ENCODE results near the gene ATL1.
A peak's percentile ranks its signal among the peaks of the same experiment; 100 is the strongest.

The ATL1 gene

DNA sequence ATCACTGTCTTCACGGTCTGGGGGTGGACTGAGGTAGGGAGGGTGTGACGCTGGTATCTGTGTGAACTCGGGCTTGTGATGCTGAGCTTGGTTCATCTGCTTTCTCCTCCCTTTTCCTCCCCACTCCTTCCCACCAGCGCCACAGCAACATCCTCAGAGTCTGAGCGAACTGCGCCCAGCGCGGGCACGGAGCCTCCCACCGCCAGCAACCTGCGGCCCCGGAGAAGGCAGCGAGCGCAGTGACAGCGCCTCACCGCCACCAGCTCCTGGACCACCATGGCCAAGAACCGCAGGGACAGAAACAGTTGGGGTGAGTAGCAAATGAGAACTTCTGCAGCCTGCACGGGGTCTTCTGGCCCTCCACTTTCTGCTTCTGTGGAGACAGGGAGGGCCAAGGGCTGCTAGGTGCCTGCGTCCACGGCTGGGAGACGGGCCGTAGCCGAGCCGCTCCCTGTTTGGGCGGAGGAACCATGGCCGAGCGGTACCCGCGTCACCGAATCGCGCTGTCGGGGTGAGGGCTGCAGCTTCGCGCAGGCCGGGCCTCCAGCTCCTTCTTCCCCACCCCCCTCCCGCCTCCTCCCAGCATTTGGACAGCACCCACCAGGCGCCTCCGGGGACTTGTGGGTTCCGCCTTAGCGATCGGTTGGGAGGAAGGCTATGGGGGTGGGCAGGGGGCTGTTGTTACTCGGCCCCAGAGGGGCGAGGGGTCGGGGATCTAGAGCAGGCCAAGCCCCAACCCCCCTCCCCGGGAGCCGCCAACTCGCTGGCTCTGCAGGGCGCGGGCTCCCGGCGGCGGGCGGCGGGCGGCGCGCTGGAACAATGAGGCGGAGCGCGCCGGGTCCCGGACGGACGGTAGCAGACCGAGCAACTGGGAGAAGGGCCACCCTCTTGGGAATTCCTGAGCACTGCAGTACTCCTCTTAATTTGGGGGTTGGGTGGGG lies at the start of gene ATL1:
Gene ATL1 (plus strand): TSS at position 156 of the 941 bp plus-strand sequence. CDS start 121 bp downstream, at position 277.
- H3K27me3 Mint-ChIP-seq (ENCODE audit: low read depth), result peaks cover 69% of the 10 kb centered on the region
- H3K36me3 Mint-ChIP-seq (ENCODE audit: low read depth), result no peaks in the 10 kb centered on the region
- no peaks in the 10 kb centered on the region for H3K9me3 Mint-ChIP-seq
- H3K4me3 Mint-ChIP-seq, result peak within 1 kb of the TSS; percentile 83
- H3K27ac Mint-ChIP-seq, result no peak within 1 kb of the TSS
- H3K4me1 Mint-ChIP-seq (ENCODE audit: low read depth), result peaks cover 9% of the 10 kb centered on the region

DNA sequence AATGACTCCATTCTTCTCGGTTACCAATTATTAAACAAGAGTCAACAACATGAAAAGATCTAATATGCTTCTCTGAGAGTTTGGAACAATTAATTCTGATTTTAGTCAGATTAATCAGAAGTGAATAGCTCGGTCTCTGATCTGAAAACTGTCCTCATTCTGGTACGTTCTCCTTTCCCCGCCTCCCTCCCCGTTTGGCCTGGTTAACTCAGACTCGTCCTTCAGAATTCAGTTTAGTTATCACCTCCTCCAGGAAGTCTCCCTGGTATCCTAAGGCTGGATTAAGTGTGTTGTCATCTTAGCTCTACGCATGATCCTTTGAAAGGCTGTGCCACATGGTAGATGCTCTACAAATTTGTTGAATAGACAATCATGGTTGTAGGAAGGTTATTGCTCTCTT lies 49.8 kb upstream of the ATL1 start:
- no peak overlapping the region for H3K27ac Mint-ChIP-seq
- H3K9me3 Mint-ChIP-seq, result no peaks in the 10 kb centered on the region
- H3K27me3 Mint-ChIP-seq (ENCODE audit: low read depth), result no peaks in the 10 kb centered on the region
- H3K36me3 Mint-ChIP-seq (ENCODE audit: low read depth), result peaks cover 4% of the 10 kb centered on the region
- no peak overlapping the region for H3K4me3 Mint-ChIP-seq
- peaks cover 4% of the 10 kb centered on the region for H3K4me1 Mint-ChIP-seq (ENCODE audit: low read depth)

- Mint-ChIP-seq H3K27me3 (ENCODE audit: low read depth) (no peaks in the 10 kb centered on the region), H3K4me1 (ENCODE audit: low read depth) (peaks cover 2% of the 10 kb centered on the region), H3K27ac (no peak overlapping the region), H3K9me3 (no peaks in the 10 kb centered on the region), H3K36me3 (ENCODE audit: low read depth) (peaks cover 1% of the 10 kb centered on the region), H3K4me3 (no peak overlapping the region)
These were observed 47.5 kb upstream of the ATL1 start for GRCh38 chr14:50512463-50512862.

GRCh38 chr14:50516091-50516490 lies 43.9 kb upstream of the ATL1 start:
- no peaks in the 10 kb centered on the region for H3K27me3 Mint-ChIP-seq (ENCODE audit: low read depth)
- no peak overlapping the region for H3K4me3 Mint-ChIP-seq
- H3K27ac Mint-ChIP-seq, result no peak overlapping the region
- H3K36me3 Mint-ChIP-seq (ENCODE audit: low read depth), result no peaks in the 10 kb centered on the region
- H3K9me3 Mint-ChIP-seq, result no peaks in the 10 kb centered on the region
- H3K4me1 Mint-ChIP-seq (ENCODE audit: low read depth), result peaks cover 2% of the 10 kb centered on the region

DNA sequence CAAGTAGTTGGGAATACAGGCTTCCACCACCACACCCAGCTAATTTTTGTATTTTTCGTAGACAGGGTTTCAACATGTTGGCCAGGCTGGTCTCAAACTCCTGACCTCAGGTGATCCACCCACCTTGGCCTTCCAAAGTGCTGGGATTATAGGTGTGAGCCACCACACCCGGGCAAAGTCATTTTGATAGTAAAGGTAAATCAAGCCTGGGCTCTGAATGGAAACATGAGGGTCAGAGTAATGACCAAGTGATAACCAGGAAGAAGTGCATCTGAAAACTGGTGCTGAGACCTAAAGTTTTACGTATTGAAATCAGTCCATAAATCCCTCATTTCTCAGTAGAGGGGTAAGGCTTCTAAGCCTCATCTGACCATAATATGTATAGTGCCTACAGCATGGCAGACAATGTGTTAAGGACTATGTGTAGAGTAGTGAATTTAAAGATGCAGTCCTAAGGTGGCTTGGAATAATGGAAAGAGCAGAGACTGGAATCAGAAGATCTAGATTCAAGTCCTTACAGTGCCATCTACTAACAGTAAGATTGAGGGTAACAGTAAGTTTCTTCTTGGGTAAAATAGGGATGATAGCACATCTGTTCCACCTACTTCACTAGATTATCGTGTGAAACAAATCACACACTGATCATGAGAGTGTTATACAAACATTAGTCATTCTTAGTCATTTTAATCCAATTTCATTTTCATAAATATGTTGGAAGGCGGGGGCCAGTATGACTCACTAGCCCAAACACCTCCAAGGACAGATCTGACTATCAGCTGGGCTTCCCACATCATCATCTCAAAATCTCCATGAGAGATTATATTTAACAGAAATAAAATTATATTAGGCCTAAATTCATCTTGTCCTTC lies 38.8 kb upstream of the ATL1 start:
- Mint-ChIP-seq H3K27ac (peak overlapping the region; percentile 88), H3K36me3 (ENCODE audit: low read depth) (peaks cover 2% of the 10 kb centered on the region), H3K9me3 (no peaks in the 10 kb centered on the region), H3K4me3 (peak overlapping the region; percentile 60), H3K4me1 (ENCODE audit: low read depth) (peaks cover 38% of the 10 kb centered on the region), H3K27me3 (ENCODE audit: low read depth) (no peaks in the 10 kb centered on the region)

- no peaks in the 10 kb centered on the region for H3K9me3 Mint-ChIP-seq
- H3K36me3 Mint-ChIP-seq (ENCODE audit: low read depth), result peaks cover 2% of the 10 kb centered on the region
- H3K27me3 Mint-ChIP-seq (ENCODE audit: low read depth), result no peaks in the 10 kb centered on the region
- peaks cover 38% of the 10 kb centered on the region for H3K4me1 Mint-ChIP-seq (ENCODE audit: low read depth)
- H3K4me3 Mint-ChIP-seq, result peak overlapping the region; percentile 60
- peak overlapping the region; percentile 88 for H3K27ac Mint-ChIP-seq
These were observed 38.0 kb upstream of the ATL1 start for GRCh38 chr14:50521912-50522341.

DNA sequence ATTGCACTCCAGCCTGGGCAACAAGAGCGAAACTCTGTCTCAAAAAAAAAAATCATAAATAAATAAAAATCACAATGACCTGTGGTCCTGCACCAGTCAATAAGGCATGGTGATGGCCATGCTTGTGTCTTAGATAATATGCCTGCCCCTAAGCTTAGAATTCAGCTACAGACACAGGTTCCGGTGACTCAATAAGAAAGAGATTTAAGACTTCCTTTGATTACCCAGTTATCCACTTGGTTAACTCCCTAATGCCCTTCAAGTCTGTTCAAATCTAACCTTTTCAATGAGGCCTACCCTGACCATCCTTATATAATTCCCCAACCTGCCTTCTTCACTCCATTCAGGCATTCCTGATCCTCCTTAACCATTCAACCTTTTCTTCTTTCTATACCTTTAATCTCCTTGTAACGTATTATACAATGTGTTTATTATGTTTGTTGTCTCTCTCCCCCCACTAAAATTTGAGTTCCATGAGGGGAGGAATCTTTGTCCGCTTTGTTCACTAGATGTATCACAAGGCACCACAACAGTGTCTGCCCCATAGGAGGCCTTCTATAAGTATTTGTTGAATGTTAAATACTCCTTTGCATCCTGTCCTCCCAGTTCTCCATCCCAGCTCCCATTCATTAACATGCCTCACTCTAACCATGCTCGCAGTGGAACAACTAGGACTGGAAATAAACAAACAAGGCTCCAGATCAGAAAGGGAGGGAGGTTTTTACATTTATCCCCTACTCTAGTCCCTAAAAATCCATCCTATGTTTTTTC lies 36.5 kb upstream of the ATL1 start:
- Mint-ChIP-seq H3K27me3 (ENCODE audit: low read depth) (no peaks in the 10 kb centered on the region), H3K36me3 (ENCODE audit: low read depth) (peaks cover 2% of the 10 kb centered on the region), H3K4me3 (no peak overlapping the region), H3K4me1 (ENCODE audit: low read depth) (peaks cover 41% of the 10 kb centered on the region), H3K9me3 (no peaks in the 10 kb centered on the region), H3K27ac (no peak overlapping the region)

GRCh38 chr14:50524060-50524459 lies 35.9 kb upstream of the ATL1 start:
- Mint-ChIP-seq H3K4me1 (ENCODE audit: low read depth) (peaks cover 41% of the 10 kb centered on the region), H3K27me3 (ENCODE audit: low read depth) (no peaks in the 10 kb centered on the region), H3K36me3 (ENCODE audit: low read depth) (peaks cover 2% of the 10 kb centered on the region), H3K27ac (peak overlapping the region; percentile 56), H3K4me3 (no peak overlapping the region), H3K9me3 (no peaks in the 10 kb centered on the region)

- peak overlapping the region; percentile 56 for H3K27ac Mint-ChIP-seq
- H3K4me1 Mint-ChIP-seq (ENCODE audit: low read depth), result peaks cover 46% of the 10 kb centered on the region
- no peaks in the 10 kb centered on the region for H3K27me3 Mint-ChIP-seq (ENCODE audit: low read depth)
- no peak overlapping the region for H3K4me3 Mint-ChIP-seq
- peaks cover 2% of the 10 kb centered on the region for H3K36me3 Mint-ChIP-seq (ENCODE audit: low read depth)
- no peaks in the 10 kb centered on the region for H3K9me3 Mint-ChIP-seq
These were observed 35.0 kb upstream of the ATL1 start for GRCh38 chr14:50524731-50525515.

- no peaks in the 10 kb centered on the region for H3K9me3 Mint-ChIP-seq
- H3K4me3 Mint-ChIP-seq, result no peak overlapping the region
- H3K4me1 Mint-ChIP-seq (ENCODE audit: low read depth), result peaks cover 46% of the 10 kb centered on the region
- no peak overlapping the region for H3K27ac Mint-ChIP-seq
- peaks cover 3% of the 10 kb centered on the region for H3K36me3 Mint-ChIP-seq (ENCODE audit: low read depth)
- peaks cover under 1% of the 10 kb centered on the region for H3K27me3 Mint-ChIP-seq (ENCODE audit: low read depth)
These were observed 31.9 kb upstream of the ATL1 start for GRCh38 chr14:50528000-50528399.

DNA sequence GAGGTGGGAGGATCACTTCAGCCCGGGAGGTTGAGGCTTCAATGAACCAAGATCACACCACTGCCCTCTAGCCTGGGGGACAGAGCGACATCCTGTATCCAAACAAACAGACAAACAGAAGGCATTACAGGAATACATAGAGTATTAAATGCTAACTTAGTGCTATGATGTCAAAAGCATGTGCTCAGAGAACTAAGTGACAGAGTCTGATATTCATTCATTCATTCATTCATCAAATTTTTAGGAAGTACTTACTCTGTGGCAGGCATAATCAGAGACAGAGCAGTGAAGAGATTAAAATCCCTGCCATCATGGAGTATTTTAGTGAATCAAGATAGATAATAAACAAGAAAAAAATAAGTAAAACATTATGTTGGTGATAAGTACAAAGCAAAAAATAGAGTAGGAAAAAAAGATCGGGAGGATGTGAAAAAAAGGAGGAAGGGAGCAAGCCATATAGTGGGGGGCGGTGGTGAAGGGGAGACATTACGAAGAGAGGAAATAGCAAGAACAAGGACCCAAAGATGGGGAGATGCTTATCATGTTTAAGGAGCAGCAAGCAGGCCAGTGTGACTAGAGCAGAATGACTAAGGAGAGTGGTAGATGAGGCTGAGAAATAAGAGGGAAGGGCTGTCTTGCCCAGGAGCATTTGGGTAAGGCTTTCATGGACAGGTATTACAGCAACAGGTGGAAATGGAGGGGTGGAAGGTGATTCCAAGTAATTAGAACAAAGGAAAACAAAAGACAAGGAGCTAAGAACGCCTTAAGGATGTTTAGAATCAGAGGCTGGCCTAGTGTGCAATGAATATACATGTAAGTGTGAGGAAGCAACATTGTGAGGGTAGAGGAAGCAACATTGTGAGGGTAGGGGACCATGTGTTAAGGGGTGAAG lies 30.4 kb upstream of the ATL1 start:
- H3K9me3 Mint-ChIP-seq, result no peaks in the 10 kb centered on the region
- peak overlapping the region; percentile 7 for H3K4me3 Mint-ChIP-seq
- peaks cover 10% of the 10 kb centered on the region for H3K27me3 Mint-ChIP-seq (ENCODE audit: low read depth)
- peaks cover 3% of the 10 kb centered on the region for H3K36me3 Mint-ChIP-seq (ENCODE audit: low read depth)
- peaks cover 36% of the 10 kb centered on the region for H3K4me1 Mint-ChIP-seq (ENCODE audit: low read depth)
- no peak overlapping the region for H3K27ac Mint-ChIP-seq

GRCh38 chr14:50530358-50530757 lies 29.6 kb upstream of the ATL1 start:
- no peak overlapping the region for H3K27ac Mint-ChIP-seq
- peaks cover 2% of the 10 kb centered on the region for H3K36me3 Mint-ChIP-seq (ENCODE audit: low read depth)
- no peaks in the 10 kb centered on the region for H3K9me3 Mint-ChIP-seq
- peaks cover 14% of the 10 kb centered on the region for H3K27me3 Mint-ChIP-seq (ENCODE audit: low read depth)
- peak overlapping the region; percentile 9 for H3K4me3 Mint-ChIP-seq
- H3K4me1 Mint-ChIP-seq (ENCODE audit: low read depth), result peaks cover 28% of the 10 kb centered on the region

All from T-helper 1 cell treated with Interleukin-12 subunit alpha and Interleukin-12 subunit beta and Interleukin-4 antibody, amounts not matched to agents 30 μg/mL and 1 μg/mL, for 36 hours (primary cell).